ENCODE results near the gene SLX9.
A peak's percentile ranks its signal among the peaks of the same experiment; 100 is the strongest.

GRCh38 chr21:44949779-44950198 is 10.0 kb downstream of the SLX9 start:
- peak; percentile 86 for TF ChIP-seq CTCF (IDR thresholded peaks at IDR 0.05; ENCODE audit: low read length)
- no peak for TF ChIP-seq EZH2 (IDR thresholded peaks at IDR 0.05; ENCODE audit: borderline replicate concordance, low read length)
